Measurements from ENCODE around the gene CEP131.

The CEP131 gene

GRCh38 chr17:81197409-81197795 is 25.4 kb downstream of the CEP131 start:
- no peak for DNase-seq

GRCh38 chr17:81196505-81197408 is 26.0 kb downstream of the CEP131 start:
- no peak for DNase-seq

GRCh38 chr17:81195941-81196495 is 26.7 kb downstream of the CEP131 start:
- no peak for DNase-seq

GRCh38 chr17:81194941-81195901 is 27.5 kb downstream of the CEP131 start:
- no peak for DNase-seq

- DNase-seq: no peak
Measured at GRCh38 chr17:81194225-81194760, 28.5 kb downstream of the CEP131 start.

GRCh38 chr17:81193470-81194224 is 29.1 kb downstream of the CEP131 start:
- DNase-seq: peak; percentile 42

GRCh38 chr17:81193051-81193410 is 29.7 kb downstream of the CEP131 start:
- no peak for DNase-seq

- DNase-seq: no peak
Measured at GRCh38 chr17:81192386-81193050, 30.2 kb downstream of the CEP131 start.

GRCh38 chr17:81191646-81192045 is 31.1 kb downstream of the CEP131 start:
- DNase-seq: no peak

GRCh38 chr17:81191116-81191515 is 31.6 kb downstream of the CEP131 start:
- no peak for DNase-seq

GRCh38 chr17:81190591-81190990 is 32.2 kb downstream of the CEP131 start:
- DNase-seq: no peak

GRCh38 chr17:81189670-81190530 is 32.9 kb downstream of the CEP131 start:
- DNase-seq: no peak

- no peak for DNase-seq
Measured at GRCh38 chr17:81189016-81189415, 33.7 kb downstream of the CEP131 start.

- DNase-seq: no peak
Measured at GRCh38 chr17:81188491-81188840, 34.3 kb downstream of the CEP131 start.

GRCh38 chr17:81187586-81188490 is 34.9 kb downstream of the CEP131 start:
- no peak for DNase-seq

- no peak for DNase-seq
Measured at GRCh38 chr17:81187120-81187519, 35.6 kb downstream of the CEP131 start.

GRCh38 chr17:81186203-81186602 is 36.6 kb downstream of the CEP131 start:
- no peak for DNase-seq

GRCh38 chr17:81184555-81184954 is 38.2 kb downstream of the CEP131 start:
- DNase-seq: no peak

GRCh38 chr17:81183807-81184206 is 39.0 kb downstream of the CEP131 start:
- DNase-seq: no peak

- no peak for DNase-seq
Measured at GRCh38 chr17:81183316-81183715, 39.4 kb downstream of the CEP131 start.
